WTC11 (cell line): Measurements from ENCODE around the gene ALOX12.

Experiments
- ATF2 ChIP-seq: sonication (generic); formaldehyde crosslinking; IDR thresholded peaks from 2 replicates; pipeline ENCODE4 v1.8.1; 2022; ENCODE audit warnings: low read depth, missing genetic modification reagents, borderline replicate concordance
- IRF2 ChIP-seq: sonication (generic); formaldehyde crosslinking; IDR thresholded peaks from 2 replicates; pipeline ENCODE4 v1.8.0; 2022; ENCODE audit warnings: low read depth, missing genetic modification reagents, borderline replicate concordance
- TF ChIP-seq, protein P1 (sequence below): fragments of 200-600 bp; IDR thresholded peaks from 2 replicates; pipeline ENCODE4 v1.8.0; 2022; ENCODE audit warnings: antibody characterized with exemption

GRCh38 chr17:7041607-7042500 is 46.0 kb downstream of the ALOX12 start:
- no peak for TF ChIP-seq IRF2 (CRISPR knock-in tag)
- TF ChIP-seq, protein P1, sequence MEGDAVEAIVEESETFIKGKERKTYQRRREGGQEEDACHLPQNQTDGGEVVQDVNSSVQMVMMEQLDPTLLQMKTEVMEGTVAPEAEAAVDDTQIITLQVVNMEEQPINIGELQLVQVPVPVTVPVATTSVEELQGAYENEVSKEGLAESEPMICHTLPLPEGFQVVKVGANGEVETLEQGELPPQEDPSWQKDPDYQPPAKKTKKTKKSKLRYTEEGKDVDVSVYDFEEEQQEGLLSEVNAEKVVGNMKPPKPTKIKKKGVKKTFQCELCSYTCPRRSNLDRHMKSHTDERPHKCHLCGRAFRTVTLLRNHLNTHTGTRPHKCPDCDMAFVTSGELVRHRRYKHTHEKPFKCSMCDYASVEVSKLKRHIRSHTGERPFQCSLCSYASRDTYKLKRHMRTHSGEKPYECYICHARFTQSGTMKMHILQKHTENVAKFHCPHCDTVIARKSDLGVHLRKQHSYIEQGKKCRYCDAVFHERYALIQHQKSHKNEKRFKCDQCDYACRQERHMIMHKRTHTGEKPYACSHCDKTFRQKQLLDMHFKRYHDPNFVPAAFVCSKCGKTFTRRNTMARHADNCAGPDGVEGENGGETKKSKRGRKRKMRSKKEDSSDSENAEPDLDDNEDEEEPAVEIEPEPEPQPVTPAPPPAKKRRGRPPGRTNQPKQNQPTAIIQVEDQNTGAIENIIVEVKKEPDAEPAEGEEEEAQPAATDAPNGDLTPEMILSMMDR: no peak
- no peak for TF ChIP-seq ATF2 (CRISPR knock-in tag)
